Limb (tissue), 2 donors: ENCODE data around the gene RTP3.

Source experiments
- DNase-seq, 2 donors: peaks; one replicate each; pipeline ENCODE4 v3.0.0-alpha.2; 2016; ENCODE audit errors: extremely low spot score in 2 of 2

The RTP3 gene

DNA sequence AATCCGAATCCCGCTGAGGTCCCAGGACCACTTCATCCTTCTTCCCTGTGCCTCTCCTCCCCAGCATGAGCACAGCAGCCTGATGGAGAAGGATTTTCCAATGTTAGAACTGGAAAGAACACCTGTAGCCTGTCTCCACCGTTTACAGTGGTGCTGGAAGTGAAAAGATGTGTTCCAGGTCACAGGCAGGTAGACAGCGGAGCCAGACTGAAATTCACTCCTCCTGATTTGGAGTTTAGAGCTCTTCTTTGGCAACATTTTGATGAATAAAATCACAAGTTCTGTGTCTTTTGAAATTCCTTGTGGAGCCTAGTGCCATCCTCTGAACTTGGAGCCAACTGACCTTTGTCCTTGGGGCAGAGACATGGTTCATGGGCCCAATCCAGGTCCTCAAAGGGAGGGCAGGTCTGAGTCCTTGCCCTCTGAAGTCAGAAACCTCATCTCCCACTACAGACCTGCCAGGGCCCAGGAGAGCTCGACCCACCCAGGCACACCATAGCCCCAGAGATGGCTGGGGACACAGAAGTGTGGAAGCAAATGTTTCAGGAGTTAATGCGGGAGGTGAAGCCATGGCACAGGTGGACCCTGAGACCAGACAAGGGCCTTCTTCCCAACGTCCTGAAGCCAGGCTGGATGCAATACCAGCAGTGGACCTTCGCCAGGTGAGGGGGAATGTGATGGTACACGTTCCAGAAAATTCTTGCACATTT, at the start of gene RTP3:
TSS of gene RTP3 (plus strand) at position 421 of the 710 bp plus-strand sequence. CDS start at position 508, 87 bp downstream.
- DNase-seq = no peak

- DNase-seq = no peak
These were observed 49.1 kb upstream of the RTP3 start for GRCh38 chr3:46448721-46449120.

GRCh38 chr3:46449755-46450552, 47.8 kb upstream of the RTP3 start:
- no peak for DNase-seq

GRCh38 chr3:46453526-46454208, 44.1 kb upstream of the RTP3 start:
- no peak for DNase-seq

GRCh38 chr3:46454209-46454595, 43.6 kb upstream of the RTP3 start:
- no peak for DNase-seq

DNA sequence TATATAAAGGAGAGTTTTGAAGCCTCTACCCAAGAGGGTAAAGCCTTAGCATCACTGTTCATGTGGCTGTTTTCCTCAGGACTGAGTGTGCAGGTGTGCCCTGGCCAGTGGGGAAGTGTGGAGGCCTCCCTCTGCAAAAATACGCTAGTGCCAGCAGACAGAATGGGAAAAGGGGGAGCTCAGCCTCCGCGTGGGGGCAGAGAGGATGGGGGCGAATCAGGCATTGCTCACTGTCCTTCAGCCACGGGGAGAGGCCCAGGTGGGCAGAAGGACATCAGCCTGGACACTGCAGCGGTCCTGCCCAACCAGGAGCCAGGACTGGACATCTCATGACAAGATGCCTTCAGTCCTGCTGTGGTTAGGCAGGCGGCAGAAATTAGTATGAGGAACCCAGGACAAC, 43.2 kb upstream of the RTP3 start:
- no peak for DNase-seq

- DNase-seq = no peak
These were observed 42.3 kb upstream of the RTP3 start for GRCh38 chr3:46455231-46456115.

DNA sequence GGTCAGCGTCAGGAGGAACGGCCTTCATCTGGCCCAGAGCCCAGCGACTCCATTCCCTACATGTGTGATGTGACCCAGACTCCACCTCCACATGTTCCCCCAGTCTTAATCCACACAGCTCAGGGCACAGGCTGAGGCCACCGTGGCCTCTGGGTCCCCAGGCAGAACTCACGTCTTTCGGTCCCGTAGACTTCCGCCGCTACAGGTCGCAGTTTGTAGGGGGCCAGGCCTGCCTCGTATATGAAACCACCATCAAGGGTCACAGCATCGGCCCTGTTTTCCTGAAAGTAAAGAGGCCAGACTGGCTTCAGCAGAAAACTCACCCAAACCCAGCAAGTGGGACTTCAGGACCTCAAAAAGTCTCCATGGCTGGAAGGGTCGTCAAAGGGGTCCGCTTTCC, 41.7 kb upstream of the RTP3 start:
- no peak for DNase-seq

DNA sequence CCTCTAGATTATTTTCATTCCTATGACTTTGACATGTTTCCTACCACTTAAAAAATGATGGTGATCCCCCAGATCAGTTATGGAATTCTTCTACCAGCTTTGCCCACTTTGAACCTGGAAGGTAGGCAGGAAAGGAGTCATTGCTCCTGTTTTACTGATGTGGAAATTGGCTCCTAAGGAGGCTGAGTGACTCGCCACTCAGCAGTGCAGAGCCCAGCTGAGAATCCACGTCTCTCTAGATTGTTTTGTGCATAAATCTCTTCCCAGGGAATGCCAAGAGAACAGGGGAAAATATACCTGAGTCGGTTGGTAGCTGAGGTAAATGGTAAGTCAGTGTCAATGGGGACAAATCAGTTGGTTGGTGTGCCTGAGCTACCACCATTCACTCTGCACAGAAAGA, 37.7 kb upstream of the RTP3 start:
- no peak for DNase-seq

- DNase-seq = no peak
These were observed 35.7 kb upstream of the RTP3 start for GRCh38 chr3:46462111-46462510.

DNA sequence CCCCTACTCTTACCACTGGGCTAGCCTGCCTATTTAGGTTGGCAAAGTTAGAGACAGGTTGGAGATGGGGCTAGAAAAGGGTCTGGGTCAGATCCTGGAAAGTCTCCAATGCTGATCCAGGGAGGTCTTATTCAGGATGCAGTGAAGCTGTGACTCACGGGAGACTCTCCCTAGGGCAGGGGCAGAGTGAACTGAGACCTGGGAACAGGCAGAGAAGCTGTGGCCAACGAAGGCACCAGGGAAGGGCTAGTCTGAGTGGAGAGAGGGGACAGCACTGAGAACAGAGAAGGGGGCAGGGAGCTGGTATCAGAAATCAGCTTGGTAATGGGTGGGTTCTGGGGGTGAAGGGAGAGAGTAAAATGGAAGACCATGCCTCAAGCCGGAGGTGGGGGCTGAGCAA, 35.3 kb upstream of the RTP3 start:
- DNase-seq = no peak

- DNase-seq = no peak
These were observed 34.5 kb upstream of the RTP3 start for GRCh38 chr3:46463120-46463867.

GRCh38 chr3:46463868-46464241, 33.9 kb upstream of the RTP3 start:
- DNase-seq = no peak

DNA sequence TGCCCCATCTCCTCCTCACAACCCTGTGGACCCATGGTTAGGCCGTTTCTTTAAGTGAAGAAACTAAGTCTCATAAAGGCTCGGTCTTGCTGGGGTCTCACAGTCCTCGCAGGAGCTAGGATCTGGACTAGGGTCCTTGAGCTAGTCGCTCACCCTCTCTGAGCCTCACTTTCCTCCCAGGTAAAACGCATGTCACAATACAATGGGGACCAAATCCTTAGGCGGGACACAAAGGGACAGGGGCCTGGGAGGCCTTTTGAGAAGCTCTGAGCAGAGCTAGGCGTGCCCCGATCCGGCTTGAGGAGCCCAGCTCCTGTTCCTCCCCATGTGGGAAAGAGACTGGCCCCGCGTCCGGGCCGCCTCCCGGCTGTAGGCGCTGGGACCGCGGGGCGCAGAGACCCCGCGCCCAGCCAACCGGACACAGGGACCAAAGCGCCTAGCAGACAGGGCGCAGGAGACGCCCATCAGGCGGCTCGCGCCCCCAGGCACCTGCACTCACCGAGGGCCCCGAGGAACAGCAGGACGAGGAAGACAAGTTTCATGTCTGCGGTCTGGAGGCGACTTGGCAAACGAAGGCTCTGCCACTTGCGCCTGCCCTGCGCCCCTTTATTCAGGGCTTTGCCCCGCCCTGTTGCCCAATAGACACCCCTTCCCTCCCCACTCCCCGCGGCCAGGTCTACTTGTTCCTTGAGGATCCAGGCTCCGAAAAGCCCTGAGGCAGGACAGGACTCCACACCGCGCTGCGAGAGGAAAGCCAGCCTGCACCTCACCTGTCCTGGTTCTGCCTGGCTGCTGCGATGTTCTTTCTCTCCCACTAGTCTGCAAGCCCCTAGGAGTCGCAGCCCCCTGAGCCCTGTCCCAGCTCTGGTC, 33.2 kb upstream of the RTP3 start, which contains the start of gene LTF:
TSS of gene LTF (minus strand) at position 580 of the 870 bp plus-strand sequence. CDS start at position 542, 38 bp downstream.
- no peak for DNase-seq

- DNase-seq = no peak
These were observed 32.6 kb upstream of the RTP3 start for GRCh38 chr3:46465196-46465520.

DNA sequence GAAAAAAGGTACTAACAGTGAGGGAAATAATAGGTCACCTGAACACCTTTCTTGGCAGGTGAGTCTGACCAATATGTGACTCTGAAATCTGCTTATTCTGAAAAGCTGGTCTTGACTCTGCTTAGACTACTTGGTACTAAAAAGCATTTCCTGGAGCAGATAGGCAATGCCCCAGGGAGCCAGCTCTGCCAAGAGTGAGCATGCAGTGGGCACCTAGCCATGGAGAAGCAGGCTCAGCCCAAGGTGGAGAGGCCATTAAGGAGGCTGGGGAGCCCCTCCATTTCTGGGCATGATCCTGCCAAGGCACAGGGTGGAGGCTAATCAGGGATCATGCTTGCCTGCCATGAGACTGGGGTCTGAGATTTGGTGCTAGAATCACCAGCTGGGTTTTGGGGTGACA, 31.5 kb upstream of the RTP3 start:
- DNase-seq = no peak

GRCh38 chr3:46466871-46467403, 30.8 kb upstream of the RTP3 start:
- DNase-seq = no peak

GRCh38 chr3:46467562-46467961, 30.2 kb upstream of the RTP3 start:
- DNase-seq = no peak

DNA sequence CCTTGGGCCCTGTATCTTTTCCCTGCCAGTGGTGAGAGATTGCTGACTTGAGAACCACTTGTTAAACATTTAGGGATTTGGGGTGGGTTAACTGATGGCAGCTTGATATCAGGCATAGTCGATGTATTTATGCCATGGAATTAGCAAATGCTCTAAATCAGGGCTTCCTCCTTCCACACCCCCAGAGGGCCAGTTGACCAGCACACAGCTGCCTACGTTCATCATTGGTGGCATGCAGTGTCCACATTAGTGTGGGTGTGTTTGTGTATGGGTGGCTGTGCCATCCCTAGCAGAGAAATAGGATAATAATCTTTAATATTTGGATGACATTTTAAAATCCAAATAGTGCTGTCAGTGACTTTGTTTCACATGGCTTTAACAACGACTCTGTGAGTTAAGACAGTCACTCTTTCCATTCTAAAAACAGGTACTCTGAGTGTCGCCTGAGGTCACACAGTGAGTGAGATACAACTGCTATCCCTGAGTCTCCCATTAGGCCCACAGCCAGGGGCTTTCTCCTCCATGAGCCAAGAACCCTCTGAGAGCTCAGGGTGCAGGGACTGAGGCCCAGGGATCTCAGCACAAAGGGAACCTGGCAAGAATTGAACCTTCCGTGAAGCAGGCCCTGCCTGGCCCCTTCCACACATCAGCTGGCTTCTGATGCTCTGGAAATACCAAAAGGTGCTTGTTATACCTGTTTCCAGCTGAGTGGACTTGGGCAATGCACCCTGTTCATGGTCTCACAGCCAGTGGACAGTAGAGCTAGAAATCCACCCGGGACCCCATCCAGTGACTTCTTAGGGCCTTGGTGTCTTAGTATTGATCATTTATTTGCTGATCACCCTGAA, 28.8 kb upstream of the RTP3 start:
- no peak for DNase-seq
